Stimulated activated CD4-positive, alpha-beta T cell treated with anti-CD3 and anti-CD28 coated beads, Interleukin-4, amount 100 ng/mL, for 4 hours (primary cell): Measurements from ENCODE around the gene RD3L.
"Not testable (repeated sequence)": the region's sequence is repeated elsewhere in the genome, so short reads cannot be mapped to it uniquely, and the experiment has no call there.

Source experiments
- DNase-seq, 2 experiments: peaks; one replicate each; pipeline ENCODE4 v3.0.0-alpha.2; 2020

The RD3L gene

GRCh38 chr14:103927566-103927965 is 14.8 kb downstream of the RD3L start:
- DNase-seq = no peak

- no peak for DNase-seq
These were observed 17.0 kb downstream of the RD3L start for GRCh38 chr14:103925316-103925715.

- DNase-seq = no peak
These were observed 18.5 kb downstream of the RD3L start for GRCh38 chr14:103923863-103924262.

GRCh38 chr14:103921855-103922200 is 20.5 kb downstream of the RD3L start:
- not testable (repeated sequence) for DNase-seq

- DNase-seq = peak; percentile 93 to 95
These were observed 21.1 kb downstream of the RD3L start for GRCh38 chr14:103920981-103921854.

GRCh38 chr14:103916636-103917262 is 25.6 kb downstream of the RD3L start:
- no peak for DNase-seq

GRCh38 chr14:103915616-103916015 is 26.7 kb downstream of the RD3L start:
- no peak for DNase-seq

GRCh38 chr14:103910984-103911383 is 31.3 kb downstream of the RD3L start:
- no peak for DNase-seq

GRCh38 chr14:103910262-103910935 is 31.9 kb downstream of the RD3L start:
- DNase-seq = peak; percentile 64 to 72

GRCh38 chr14:103909531-103910261 is 32.6 kb downstream of the RD3L start:
- no peak for DNase-seq

GRCh38 chr14:103908580-103908979 is 33.7 kb downstream of the RD3L start:
- DNase-seq = peak in 1 of 2 experiments; percentile 24

GRCh38 chr14:103905842-103906456 is 36.4 kb downstream of the RD3L start:
- no peak for DNase-seq

GRCh38 chr14:103904493-103905107 is 37.7 kb downstream of the RD3L start:
- no peak for DNase-seq

- no peak for DNase-seq
These were observed 42.5 kb downstream of the RD3L start for GRCh38 chr14:103899833-103900232.

- no peak for DNase-seq
These were observed 43.0 kb downstream of the RD3L start for GRCh38 chr14:103899316-103899715.

- no peak for DNase-seq
These were observed 43.6 kb downstream of the RD3L start for GRCh38 chr14:103898711-103899110.

GRCh38 chr14:103898204-103898603 is 44.1 kb downstream of the RD3L start:
- DNase-seq = no peak

- no peak for DNase-seq
These were observed 45.0 kb downstream of the RD3L start for GRCh38 chr14:103897075-103897947.

GRCh38 chr14:103896578-103896977 is 45.8 kb downstream of the RD3L start:
- DNase-seq = no peak

- no peak for DNase-seq
These were observed 47.6 kb downstream of the RD3L start for GRCh38 chr14:103894723-103895059.

GRCh38 chr14:103894034-103894722 is 48.2 kb downstream of the RD3L start:
- DNase-seq = no peak
